UCSD-AML1 (cell line): ENCODE data around the gene RPS26.
"Not testable (repeated sequence)": the region's sequence is repeated elsewhere in the genome, so short reads cannot be mapped to it uniquely, and the experiment has no call there.

Source experiments
- DNase-seq: peaks from one replicate; lab custom pipeline; 2025; ENCODE audit not compliant: unreplicated experiment; lab: John Stamatoyannopoulos, UW

The RPS26 gene

DNA sequence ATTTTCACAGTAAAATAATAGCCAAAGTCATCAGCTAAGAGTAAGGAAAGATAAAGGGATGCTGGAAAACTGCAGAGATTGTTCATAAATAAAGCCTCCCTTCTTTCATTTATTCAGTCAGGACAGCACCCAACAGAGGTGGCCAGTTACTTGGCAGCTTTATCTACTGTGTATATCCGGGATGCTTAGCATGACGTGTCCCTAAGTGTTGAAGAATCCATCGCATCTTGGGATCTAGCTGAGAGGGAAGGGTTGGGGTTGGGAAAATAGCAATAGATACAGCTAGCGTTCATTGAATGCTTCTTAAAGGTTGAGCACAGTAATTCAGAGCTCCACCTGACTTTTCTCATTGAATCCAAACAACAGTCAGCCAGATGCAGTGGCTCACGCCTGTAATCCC, 32.7 kb downstream of the RPS26 start:
- no peak for DNase-seq

GRCh38 chr12:56077966-56078365, 36.2 kb downstream of the RPS26 start:
- not testable (repeated sequence) for DNase-seq

GRCh38 chr12:56078427-56078826, 36.7 kb downstream of the RPS26 start:
- no peak for DNase-seq

DNA sequence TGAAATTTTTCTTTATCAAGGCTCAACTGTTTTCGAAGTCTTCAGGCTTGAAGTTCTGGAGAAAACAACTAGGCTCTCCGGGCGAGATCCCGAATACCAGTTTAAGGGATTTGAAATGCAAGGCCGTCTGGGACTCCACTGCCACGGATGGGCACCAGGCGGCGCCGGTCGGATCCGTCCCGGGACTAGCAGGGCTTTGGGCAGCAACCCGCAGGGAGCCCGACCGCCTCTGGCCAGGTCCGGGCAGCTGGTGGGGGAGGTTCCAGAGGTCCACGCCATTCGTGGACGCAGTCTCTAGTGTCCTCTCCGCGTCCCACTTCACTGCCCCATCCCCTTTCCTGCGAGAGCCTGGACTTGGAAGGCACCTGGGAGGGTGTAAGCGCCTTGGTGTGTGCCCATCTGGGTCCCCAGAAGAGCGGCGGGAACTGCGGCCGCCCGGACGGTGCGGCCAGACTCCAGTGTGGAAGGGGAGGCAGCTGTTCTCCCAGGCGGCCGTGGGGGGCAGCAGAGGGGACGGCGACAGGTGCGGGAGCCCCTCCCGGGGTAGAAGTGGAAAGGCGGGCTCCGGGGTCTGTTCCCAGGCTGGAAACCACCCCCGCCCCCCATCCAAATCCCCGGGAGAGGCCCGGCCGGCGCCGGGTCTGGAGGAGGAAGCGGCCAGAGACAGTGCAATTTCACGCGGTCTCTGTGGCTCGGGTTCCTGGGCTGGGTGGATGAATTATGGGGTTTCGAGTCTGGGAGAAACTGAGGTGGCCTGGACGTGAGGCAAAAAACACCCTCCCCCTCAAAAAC, 37.4 kb downstream of the RPS26 start:
- peak; percentile 81 for DNase-seq

GRCh38 chr12:56079723-56080555, 38.2 kb downstream of the RPS26 start, which contains the start of gene ERBB3:
ERBB3 (plus strand) TSS chr12:56080165; CDS start chr12:56080301, 136 bp downstream.
- peak; percentile 34 for DNase-seq

- DNase-seq: no peak
These were observed 38.9 kb downstream of the RPS26 start for GRCh38 chr12:56080556-56081138.

DNA sequence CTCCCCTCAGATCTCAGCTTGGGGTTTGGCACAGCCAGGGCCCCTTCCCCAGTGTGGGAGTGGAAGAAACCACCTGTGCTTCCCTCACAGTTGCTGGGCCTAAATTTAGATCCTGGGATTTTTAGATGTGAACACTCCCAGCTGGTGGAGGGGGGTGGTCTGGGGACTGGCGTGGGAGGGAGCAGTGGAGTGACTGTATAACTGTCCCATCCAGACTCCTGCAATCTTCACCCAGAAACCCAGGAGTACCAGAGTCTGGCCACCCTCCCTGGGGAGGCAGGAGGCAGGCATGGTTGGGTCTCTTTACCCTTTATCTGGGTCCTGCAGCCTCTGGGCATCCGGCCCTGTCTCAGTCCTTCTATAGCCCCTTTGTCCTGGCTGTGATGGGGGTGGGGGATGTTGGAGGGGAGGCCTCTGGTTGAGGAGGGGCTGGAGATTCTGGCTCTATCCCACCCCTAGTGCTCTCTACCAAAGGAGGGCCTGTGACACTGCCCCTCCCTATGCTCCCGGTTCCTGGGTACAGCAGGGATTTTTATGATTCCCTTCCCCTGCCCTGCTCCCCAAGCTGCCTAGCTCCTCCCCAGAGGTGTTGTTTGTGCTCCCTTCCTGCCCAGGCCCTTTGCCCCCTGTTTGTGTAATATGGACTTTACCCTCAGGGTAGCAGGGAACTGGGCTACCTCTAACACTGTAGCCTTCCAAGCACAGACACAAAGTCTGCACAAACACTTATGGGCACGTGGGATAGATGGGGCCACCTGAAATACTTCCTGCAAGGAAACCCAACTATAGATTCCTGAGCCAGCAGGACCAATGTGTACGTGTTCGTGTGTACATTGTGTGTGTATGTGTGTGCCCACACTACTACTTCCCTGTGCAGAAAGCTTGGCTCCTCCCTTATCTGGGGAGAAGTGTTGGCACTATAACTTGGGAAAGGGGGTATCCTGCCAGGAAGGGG, 40.0 kb downstream of the RPS26 start:
- DNase-seq: no peak

GRCh38 chr12:56082382-56082781, 40.7 kb downstream of the RPS26 start:
- no peak for DNase-seq

- no peak for DNase-seq
These were observed 41.2 kb downstream of the RPS26 start for GRCh38 chr12:56082967-56083366.

GRCh38 chr12:56084958-56085543, 43.3 kb downstream of the RPS26 start:
- peak; percentile 46 for DNase-seq

DNA sequence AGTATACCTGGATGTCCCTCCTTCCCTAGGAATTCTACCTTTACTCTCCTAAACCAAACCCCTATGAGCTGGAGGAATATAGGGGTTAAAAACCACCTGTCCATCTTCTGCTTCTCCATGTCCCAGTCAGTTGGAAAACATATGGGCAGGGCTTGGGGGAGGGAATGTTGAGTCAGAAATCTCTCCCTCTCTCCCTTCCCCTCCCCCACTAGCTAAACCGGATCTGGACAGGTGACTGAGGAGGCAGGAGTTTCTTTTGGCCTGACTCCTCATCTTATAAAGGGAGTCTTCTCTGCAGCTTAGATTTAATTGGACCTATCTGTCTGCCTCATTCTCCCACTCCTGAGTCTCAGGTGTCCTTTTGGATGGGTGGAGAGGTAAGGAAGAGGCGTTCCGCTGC, 44.4 kb downstream of the RPS26 start:
- DNase-seq: no peak

DNA sequence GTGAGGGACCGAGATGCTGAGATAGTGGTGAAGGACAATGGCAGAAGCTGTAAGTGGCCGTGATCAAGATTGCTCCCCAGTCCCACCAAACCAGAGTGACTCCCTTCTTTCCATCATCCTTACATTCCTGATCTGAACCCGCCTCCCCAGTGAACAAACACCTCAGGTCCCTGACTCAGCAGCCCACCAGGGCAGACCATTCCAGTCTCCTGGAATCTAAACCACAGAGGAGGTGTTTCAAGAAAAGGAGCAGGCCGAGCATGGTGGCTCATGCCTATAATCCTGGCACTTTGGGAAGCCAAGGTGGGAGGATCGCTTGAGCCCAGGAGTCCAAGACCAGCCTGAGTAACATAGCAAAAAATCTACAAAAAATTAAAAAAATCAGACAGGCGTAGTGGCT, 44.9 kb downstream of the RPS26 start:
- DNase-seq: no peak

DNA sequence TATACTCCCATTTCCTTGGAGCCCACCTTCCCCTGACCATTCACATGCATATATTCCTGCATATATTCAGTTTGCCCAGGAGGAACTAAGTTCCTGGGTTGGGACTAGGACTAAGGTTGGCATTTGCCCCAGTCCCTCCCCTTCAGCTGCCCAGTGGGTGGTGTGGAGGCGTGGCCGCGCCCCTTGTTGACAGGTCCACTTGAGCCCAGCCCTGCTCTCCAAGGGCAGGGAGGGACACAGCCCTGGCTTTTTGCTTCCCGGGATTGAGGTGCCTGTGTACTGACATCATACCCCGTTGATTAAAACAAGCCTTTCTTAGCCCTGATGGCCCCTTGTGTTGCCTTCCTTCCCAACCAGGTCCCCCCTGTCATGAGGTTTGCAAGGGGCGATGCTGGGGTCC, 45.5 kb downstream of the RPS26 start:
- no peak for DNase-seq
